WTC11 (cell line): ENCODE results near the gene OLFML2B. TPM values are rescaled to one million over a fixed set of nuclear protein-coding genes. Genes with fewer than 3 reads are reported as not detected.

Experiments used
- ATAC-seq: fragments of 200-7000 bp; cut with Tn5 transposase; 2 replicates; pipeline ENCODE4 v1.10.0; 2021; ENCODE audit warnings: mild to moderate bottlenecking, moderate library complexity
- CTCF ChIA-PET: fragments of 300-600 bp; sonication (Branson Sonifier 250); formaldehyde crosslinking; loops from one replicate; lab custom pipeline; 2021; ENCODE audit warnings: antibody characterized with exemption; lab: Charles Lee
- POLR2A ChIA-PET: fragments of 350-600 bp; sonication (Branson Sonifier 250); formaldehyde crosslinking; loops from one replicate; lab custom pipeline; 2021; ENCODE audit warnings: antibody characterized with exemption; lab: Charles Lee
- DNase-seq: peaks from one replicate; pipeline ENCODE4 v3.0.0; 2021; ENCODE audit warnings: low spot score
- H3K27ac Mint-ChIP-seq: 2 replicates; pipeline ENCODE4 v1.8.0; 2021; ENCODE audit warnings: mixed read lengths
- H3K27me3 Mint-ChIP-seq: 2 replicates; pipeline ENCODE4 v1.8.0; 2021; ENCODE audit warnings: low read depth, mild to moderate bottlenecking, moderate library complexity, mixed read lengths
- H3K36me3 Mint-ChIP-seq: 2 replicates; pipeline ENCODE4 v1.8.0; 2021; ENCODE audit warnings: mixed read lengths
- H3K4me1 Mint-ChIP-seq: 2 replicates; pipeline ENCODE4 v1.8.0; 2022; ENCODE audit warnings: mixed read lengths
- H3K4me3 Mint-ChIP-seq: 2 replicates; pipeline ENCODE4 v1.8.0; 2021; ENCODE audit warnings: mild to moderate bottlenecking, moderate library complexity, mixed read lengths
- H3K9me3 Mint-ChIP-seq: 2 replicates; pipeline ENCODE4 v1.8.0; 2021; ENCODE audit warnings: mixed read lengths
- ARID4B ChIP-seq: sonication (generic); formaldehyde crosslinking; IDR thresholded peaks from 2 replicates; pipeline ENCODE4 v1.8.0; 2023; ENCODE audit warnings: missing genetic modification reagents, mild to moderate bottlenecking, borderline replicate concordance
- CBFB ChIP-seq: sonication (generic); formaldehyde crosslinking; IDR thresholded peaks from 2 replicates; pipeline ENCODE4 v1.8.1; 2022; ENCODE audit warnings: mild to moderate bottlenecking, low read depth, missing genetic modification reagents
- CREM ChIP-seq: sonication (generic); formaldehyde crosslinking; IDR thresholded peaks from 2 replicates; pipeline ENCODE4 v1.8.1; 2022; ENCODE audit warnings: mild to moderate bottlenecking, missing genetic modification reagents, moderate library complexity
- ETV6 ChIP-seq: sonication (generic); formaldehyde crosslinking; IDR thresholded peaks from 2 replicates; pipeline ENCODE4 v1.8.1; 2022; ENCODE audit warnings: mild to moderate bottlenecking, missing genetic modification reagents
- FOXK1 ChIP-seq: sonication (generic); formaldehyde crosslinking; IDR thresholded peaks from 2 replicates; pipeline ENCODE4 v1.8.0; 2022; ENCODE audit warnings: mild to moderate bottlenecking, moderate library complexity, missing genetic modification reagents
- GRHL2 ChIP-seq: fragments of 250-450 bp; sonication (Bioruptor Pico); IDR thresholded peaks from 2 replicates; pipeline ENCODE4 v1.8.0; 2022; ENCODE audit warnings: mild to moderate bottlenecking, moderate library complexity; ENCODE audit not compliant: insufficient replicate concordance, severe bottlenecking
- HMGA2 ChIP-seq: fragments of 250-450 bp; sonication (Bioruptor Pico); IDR thresholded peaks from 2 replicates; pipeline ENCODE4 v1.4.0; 2021; ENCODE audit warnings: mild to moderate bottlenecking, moderate library complexity
- NFE2L1 ChIP-seq: sonication (generic); formaldehyde crosslinking; IDR thresholded peaks from 2 replicates; pipeline ENCODE4 v1.8.1; 2023; ENCODE audit warnings: missing genetic modification reagents
- PRRX2 ChIP-seq: fragments of 250-450 bp; sonication (Bioruptor Pico); IDR thresholded peaks from 2 replicates; pipeline ENCODE4 v1.8.0; 2021; ENCODE audit warnings: mild to moderate bottlenecking
- STAT6 ChIP-seq: sonication (generic); formaldehyde crosslinking; conservative IDR thresholded peaks from 2 replicates; pipeline ENCODE4 v1.8.1; 2023; ENCODE audit warnings: mild to moderate bottlenecking, low read depth, missing genetic modification reagents, moderate library complexity
- TCF7 ChIP-seq: sonication (generic); formaldehyde crosslinking; IDR thresholded peaks from 2 replicates; pipeline ENCODE4 v1.8.0; 2022; ENCODE audit warnings: mild to moderate bottlenecking, low read depth, missing genetic modification reagents, moderate library complexity
- TEAD4 ChIP-seq: sonication (generic); formaldehyde crosslinking; IDR thresholded peaks from 2 replicates; pipeline ENCODE4 v1.8.0; 2022; ENCODE audit warnings: mild to moderate bottlenecking, missing genetic modification reagents
- USF1 ChIP-seq: sonication (generic); formaldehyde crosslinking; IDR thresholded peaks from 2 replicates; pipeline ENCODE4 v1.8.0; 2022; ENCODE audit warnings: mild to moderate bottlenecking, missing genetic modification reagents
- ZBTB21 ChIP-seq: sonication (generic); formaldehyde crosslinking; IDR thresholded peaks from 2 replicates; pipeline ENCODE4 v1.8.1; 2023; ENCODE audit warnings: mild to moderate bottlenecking, missing genetic modification reagents, borderline replicate concordance
- ZNF232 ChIP-seq: sonication (generic); formaldehyde crosslinking; IDR thresholded peaks from 2 replicates; pipeline ENCODE4 v1.8.0; 2022; ENCODE audit warnings: mild to moderate bottlenecking, missing genetic modification reagents
- ZNF423 ChIP-seq: fragments of 250-450 bp; sonication (Bioruptor Pico); IDR thresholded peaks from 2 replicates; pipeline ENCODE4 v2.1.2; 2022; ENCODE audit warnings: mild to moderate bottlenecking, moderate library complexity
- ZNF671 ChIP-seq: fragments of 250-450 bp; sonication (Bioruptor Pico); IDR thresholded peaks from 2 replicates; pipeline ENCODE4 v1.8.0; 2021; ENCODE audit warnings: mild to moderate bottlenecking
- total RNA-seq: library from RNA; stranded (reverse); gene quantifications from 3 replicates; pipeline ENCODE4 v1.2.3, GENCODE V29; 2021
- TF ChIP-seq, protein P1 (sequence below): sonication (generic); formaldehyde crosslinking; IDR thresholded peaks from 2 replicates; pipeline ENCODE4 v1.8.1; 2023; ENCODE audit warnings: mild to moderate bottlenecking, missing genetic modification reagents, moderate library complexity

The OLFML2B gene
- total RNA-seq, 1 experiment from 2014 or later, result 4.9 TPM

DNA sequence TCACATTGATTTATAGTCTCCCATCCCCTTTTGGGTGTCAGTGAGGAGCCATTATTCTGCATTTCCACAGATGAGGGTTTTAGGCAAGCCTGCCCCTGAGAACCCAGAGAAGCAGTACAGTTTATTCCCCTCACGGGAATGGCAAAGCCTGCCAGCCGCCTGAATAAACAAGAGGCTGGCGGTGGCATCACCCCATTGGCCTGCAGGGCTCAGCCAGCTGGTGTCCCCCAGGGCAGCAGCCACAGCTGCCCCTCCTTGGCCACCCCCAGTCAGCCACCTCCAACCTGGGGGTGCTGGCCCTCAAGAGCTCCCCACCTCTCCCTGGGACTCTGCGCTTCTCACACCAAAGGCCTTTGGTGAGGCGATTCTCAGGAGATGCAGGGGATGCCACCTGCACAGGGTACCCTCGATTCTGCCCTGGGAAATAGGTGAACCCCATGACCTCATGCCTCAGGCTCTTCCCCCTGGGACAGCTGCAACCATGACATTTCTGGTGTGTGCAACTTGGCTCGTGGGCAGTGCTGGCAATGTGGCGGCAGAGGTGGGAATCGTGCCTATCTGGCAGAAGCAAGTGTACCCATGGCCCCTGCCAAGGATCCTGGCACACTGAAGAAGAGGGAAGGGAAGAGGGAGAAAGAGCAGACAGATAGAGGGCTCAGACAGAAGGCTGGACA, 14.0 kb downstream of the OLFML2B start:
- Mint-ChIP-seq H3K4me3 (no peak overlapping the region), H3K27ac (no peak overlapping the region), H3K27me3 (no peaks in the 10 kb centered on the region), H3K4me1 (peaks cover 30% of the 10 kb centered on the region), H3K36me3 (peaks cover 8% of the 10 kb centered on the region), H3K9me3 (peaks cover 11% of the 10 kb centered on the region)
- no peak for ATAC-seq
- TF ChIP-seq STAT6 (CRISPR knock-in tag), result no peak
- TF ChIP-seq USF1, result no peak
- ChIA-PET CTCF (no interaction called here), POLR2A (no interaction called here)
- DNase-seq, result no peak

DNA sequence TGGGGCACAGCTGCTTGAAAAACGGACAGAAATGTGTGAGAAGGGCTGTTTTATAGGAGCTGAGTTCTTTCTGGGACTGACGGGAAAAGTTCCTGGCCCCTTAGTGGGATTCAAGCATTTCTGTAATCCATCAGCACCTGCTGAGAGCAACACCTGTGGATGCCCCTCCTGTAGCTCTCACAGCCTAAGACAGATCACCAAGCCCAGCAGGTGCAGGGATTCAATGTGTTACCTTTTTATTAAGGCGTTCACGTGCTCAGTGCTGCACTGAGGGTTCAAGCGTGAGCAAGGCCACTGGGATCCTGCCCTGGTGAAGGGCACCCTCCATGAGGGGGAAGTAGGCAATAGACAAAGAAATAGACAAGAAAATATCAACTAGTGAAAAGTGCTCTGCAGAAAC, 14.9 kb downstream of the OLFML2B start:
- H3K36me3 Mint-ChIP-seq, result peaks cover 7% of the 10 kb centered on the region
- ChIA-PET CTCF (interaction anchor here (0.6 to 2.1 kb wide), 3 partner anchors 8 to 28 kb away, joined by 3 to 7 read pairs (median 6); partner anchors contain the start of gene OLFML2B), POLR2A (interaction anchor here (0.6 kb wide), 1 partner anchor 329 kb away, joined by 4 read pairs; no protein-coding TSS in a partner anchor)
- DNase-seq (no peak), ATAC-seq (peak; percentile 28; the same call in 1 of the 2 replicates)
- TF ChIP-seq, protein P1, sequence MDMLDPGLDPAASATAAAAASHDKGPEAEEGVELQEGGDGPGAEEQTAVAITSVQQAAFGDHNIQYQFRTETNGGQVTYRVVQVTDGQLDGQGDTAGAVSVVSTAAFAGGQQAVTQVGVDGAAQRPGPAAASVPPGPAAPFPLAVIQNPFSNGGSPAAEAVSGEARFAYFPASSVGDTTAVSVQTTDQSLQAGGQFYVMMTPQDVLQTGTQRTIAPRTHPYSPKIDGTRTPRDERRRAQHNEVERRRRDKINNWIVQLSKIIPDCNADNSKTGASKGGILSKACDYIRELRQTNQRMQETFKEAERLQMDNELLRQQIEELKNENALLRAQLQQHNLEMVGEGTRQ (CRISPR knock-in tag), result no peak
- TF ChIP-seq FOXK1, result no peak
- no peak for TF ChIP-seq USF1
- TF ChIP-seq ETV6 (CRISPR knock-in tag), result no peak
- no peak for TF ChIP-seq HMGA2 (CRISPR knock-in tag)
- peak; percentile 69; the same call in 1 of the 2 replicates for TF ChIP-seq ZNF423 (CRISPR knock-in tag)
- TF ChIP-seq NFE2L1 (CRISPR knock-in tag), result no peak
- H3K9me3 Mint-ChIP-seq, result peaks cover 9% of the 10 kb centered on the region
- no peaks in the 10 kb centered on the region for H3K27me3 Mint-ChIP-seq
- peaks cover 22% of the 10 kb centered on the region for H3K4me1 Mint-ChIP-seq
- no peak overlapping the region for H3K4me3 Mint-ChIP-seq
- no peak overlapping the region for H3K27ac Mint-ChIP-seq

- H3K9me3 Mint-ChIP-seq, result no peaks in the 10 kb centered on the region
- CTCF ChIA-PET, result interaction anchor here (2.1 kb wide), 1 partner anchor 16 kb away, joined by 6 read pairs; the partner anchor contains the start of gene OLFML2B
- no peaks in the 10 kb centered on the region for H3K36me3 Mint-ChIP-seq
- DNase-seq (no peak), ATAC-seq (peak; percentile 65)
- H3K4me1 Mint-ChIP-seq, result peaks cover 24% of the 10 kb centered on the region
- H3K4me3 Mint-ChIP-seq, result no peak overlapping the region
- no peak overlapping the region for H3K27ac Mint-ChIP-seq
- POLR2A ChIA-PET, result no interaction called here
- H3K27me3 Mint-ChIP-seq, result no peaks in the 10 kb centered on the region
- TF ChIP-seq TCF7 (no peak), TEAD4 (CRISPR knock-in tag) (no peak), PRRX2 (no peak), ZNF423 (CRISPR knock-in tag) (no peak), HMGA2 (CRISPR knock-in tag) (no peak), CREM (CRISPR knock-in tag) (no peak), FOXK1 (no peak), ZBTB21 (CRISPR knock-in tag) (no peak), GRHL2 (CRISPR knock-in tag) (no peak), ZNF232 (CRISPR knock-in tag) (no peak), USF1 (no peak), ARID4B (CRISPR knock-in tag) (no peak), ZNF671 (CRISPR knock-in tag) (no peak), CBFB (CRISPR knock-in tag) (no peak)
Observed at GRCh38 chr1:162007466-162007865, 16.2 kb downstream of the OLFML2B start.
